ENCODE measurements around the gene GPR180.

- TF ChIP-seq, protein P1, sequence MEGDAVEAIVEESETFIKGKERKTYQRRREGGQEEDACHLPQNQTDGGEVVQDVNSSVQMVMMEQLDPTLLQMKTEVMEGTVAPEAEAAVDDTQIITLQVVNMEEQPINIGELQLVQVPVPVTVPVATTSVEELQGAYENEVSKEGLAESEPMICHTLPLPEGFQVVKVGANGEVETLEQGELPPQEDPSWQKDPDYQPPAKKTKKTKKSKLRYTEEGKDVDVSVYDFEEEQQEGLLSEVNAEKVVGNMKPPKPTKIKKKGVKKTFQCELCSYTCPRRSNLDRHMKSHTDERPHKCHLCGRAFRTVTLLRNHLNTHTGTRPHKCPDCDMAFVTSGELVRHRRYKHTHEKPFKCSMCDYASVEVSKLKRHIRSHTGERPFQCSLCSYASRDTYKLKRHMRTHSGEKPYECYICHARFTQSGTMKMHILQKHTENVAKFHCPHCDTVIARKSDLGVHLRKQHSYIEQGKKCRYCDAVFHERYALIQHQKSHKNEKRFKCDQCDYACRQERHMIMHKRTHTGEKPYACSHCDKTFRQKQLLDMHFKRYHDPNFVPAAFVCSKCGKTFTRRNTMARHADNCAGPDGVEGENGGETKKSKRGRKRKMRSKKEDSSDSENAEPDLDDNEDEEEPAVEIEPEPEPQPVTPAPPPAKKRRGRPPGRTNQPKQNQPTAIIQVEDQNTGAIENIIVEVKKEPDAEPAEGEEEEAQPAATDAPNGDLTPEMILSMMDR (IDR thresholded peaks at IDR 0.05; ENCODE audit: low read depth, low read length) = no peak
- no peak for TF ChIP-seq EZH2phosphoT487 (IDR thresholded peaks at IDR 0.05; ENCODE audit: low read depth)
Measured at GRCh38 chr13:94659598-94659946, 57.9 kb downstream of the GPR180 start.

Data from OCI-LY3 (cell line).